NT2/D1 (cell line): ENCODE data around the gene ACTR3C.

ENCODE experiments used
- SUZ12 ChIP-seq: IDR thresholded peaks from 2 replicates; pipeline ENCODE4 v1.6.1; 2011; ENCODE audit not compliant: insufficient read length, insufficient read depth; ENCODE audit errors: extremely low read depth
- YY1 ChIP-seq: IDR thresholded peaks from 2 replicates; pipeline ENCODE4 v1.6.1; 2011; ENCODE audit not compliant: insufficient read length, insufficient read depth
- ZNF274 ChIP-seq: IDR thresholded peaks from 2 replicates; pipeline ENCODE4 v1.6.1; 2011; ENCODE audit warnings: mild to moderate bottlenecking, low read depth, low read length

DNA sequence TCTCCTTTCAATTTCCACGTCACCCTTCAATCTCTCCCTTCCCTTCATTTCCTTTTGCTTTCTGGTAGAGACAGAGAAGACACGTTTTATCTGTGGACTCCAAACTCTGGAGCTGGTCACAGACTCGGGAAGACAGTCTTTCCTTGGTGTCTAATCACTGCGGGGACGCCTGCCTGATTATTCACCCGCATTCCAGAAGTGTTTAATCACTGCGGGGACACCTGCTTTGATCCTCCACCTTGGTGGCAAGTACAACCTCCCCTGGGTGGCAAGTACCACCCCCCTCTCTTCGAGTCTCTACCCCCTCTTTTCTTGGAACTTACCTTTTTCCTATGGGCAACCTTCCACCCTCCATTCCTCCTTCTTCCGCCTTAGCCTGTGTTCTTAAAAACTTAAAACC is 15.4 kb downstream of the ACTR3C start:
- TF ChIP-seq SUZ12 (no peak), ZNF274 (no peak), YY1 (no peak)
